H9 (cell line): ENCODE data around the gene HBS1L. TPM values are rescaled to one million over a fixed set of nuclear protein-coding genes. Genes with fewer than 3 reads are reported as not detected.

Experiments
- DNase-seq: peaks from one replicate; pipeline ENCODE4 v3.0.0-alpha.2; 2017
- H2AFZ ChIP-seq: one replicate; pipeline ENCODE4 v1.6.1; 2013; ENCODE audit warnings: mild to moderate bottlenecking, low read length, control low read depth, moderate library complexity
- H2AK5ac ChIP-seq: 2 replicates; pipeline ENCODE4 v1.6.1; 2013; ENCODE audit warnings: low read length, control low read depth, mixed read lengths; ENCODE audit not compliant: insufficient read length
- H2BK120ac ChIP-seq: one replicate; pipeline ENCODE4 v1.6.1; 2013; ENCODE audit warnings: low read depth, mild to moderate bottlenecking, low read length, control low read depth, inconsistent platforms; ENCODE audit not compliant: poor library complexity, severe bottlenecking
- H2BK12ac ChIP-seq: 2 replicates; pipeline ENCODE4 v1.6.1; 2013; ENCODE audit warnings: low read length, control low read depth, mixed read lengths, low read depth; ENCODE audit not compliant: insufficient read length
- H2BK15ac ChIP-seq: 2 replicates; pipeline ENCODE4 v1.6.1; 2013; ENCODE audit warnings: low read depth, low read length, control low read depth
- H2BK20ac ChIP-seq: one replicate; pipeline ENCODE4 v1.6.1; 2013; ENCODE audit warnings: low read depth, mild to moderate bottlenecking, low read length, control low read depth, inconsistent platforms; ENCODE audit not compliant: poor library complexity, severe bottlenecking
- H2BK5ac ChIP-seq: 2 replicates; pipeline ENCODE4 v1.6.1; 2013; ENCODE audit warnings: low read length, control low read depth, mixed read lengths; ENCODE audit not compliant: insufficient read length
- H3K14ac ChIP-seq: 2 replicates; pipeline ENCODE4 v1.6.1; 2013; ENCODE audit warnings: low read length, control low read depth; ENCODE audit not compliant: insufficient read depth
- H3K18ac ChIP-seq: 2 replicates; pipeline ENCODE4 v1.6.1; 2013; ENCODE audit warnings: low read depth, mild to moderate bottlenecking, mixed read lengths, low read length, control low read depth; ENCODE audit not compliant: insufficient read length
- H3K23ac ChIP-seq: 2 replicates; pipeline ENCODE4 v1.6.1; 2013; ENCODE audit warnings: low read length, control low read depth, mixed read lengths, low read depth; ENCODE audit not compliant: insufficient read length
- H3K23me2 ChIP-seq: 2 replicates; pipeline ENCODE4 v1.6.1; 2013; ENCODE audit warnings: low read depth, mild to moderate bottlenecking, mixed read lengths, low read length, control low read depth; ENCODE audit not compliant: insufficient read length, poor library complexity, severe bottlenecking
- H3K27ac ChIP-seq: 2 replicates; pipeline ENCODE4 v1.5.1; 2013; ENCODE audit warnings: low read length, control low read depth, mixed read lengths, low read depth; ENCODE audit not compliant: insufficient read length
- H3K27me3 ChIP-seq: 2 replicates; pipeline ENCODE4 v1.6.1; 2013; ENCODE audit warnings: low read length, control low read depth, inconsistent platforms; ENCODE audit not compliant: insufficient read depth
- H3K4ac ChIP-seq: 2 replicates; pipeline ENCODE4 v1.6.1; 2013; ENCODE audit warnings: low read depth, mild to moderate bottlenecking, control low read depth, inconsistent platforms, low read length, moderate library complexity
- H3K4me1 ChIP-seq: 2 replicates; pipeline ENCODE4 v1.6.1; 2013; ENCODE audit warnings: low read length, control low read depth, inconsistent platforms; ENCODE audit not compliant: insufficient read depth
- H3K4me2 ChIP-seq: 2 replicates; pipeline ENCODE4 v1.6.1; 2013; ENCODE audit warnings: low read length, control low read depth, mixed read lengths; ENCODE audit not compliant: insufficient read length, insufficient read depth
- H3K56ac ChIP-seq: 2 replicates; pipeline ENCODE4 v1.6.1; 2013; ENCODE audit warnings: low read depth, mild to moderate bottlenecking, mixed read lengths, low read length, control low read depth; ENCODE audit not compliant: insufficient read length
- H3K79me1 ChIP-seq: 2 replicates; pipeline ENCODE4 v1.6.1; 2013; ENCODE audit warnings: low read depth, mild to moderate bottlenecking, moderate library complexity, low read length, control low read depth, inconsistent platforms; ENCODE audit not compliant: insufficient read depth, poor library complexity, severe bottlenecking
- H3K79me2 ChIP-seq: 2 replicates; pipeline ENCODE4 v1.6.1; 2013; ENCODE audit warnings: low read length, control low read depth, inconsistent platforms; ENCODE audit not compliant: insufficient read depth
- H3K9ac ChIP-seq: 2 replicates; pipeline ENCODE4 v1.6.1; 2013; ENCODE audit warnings: low read length, control low read depth, mixed read lengths; ENCODE audit not compliant: insufficient read length; ENCODE audit errors: extremely low read depth
- H3K9me3 ChIP-seq: one replicate; pipeline ENCODE4 v1.6.1; 2013; ENCODE audit warnings: low read depth, low read length, inconsistent platforms; ENCODE audit not compliant: control insufficient read depth
- H3T11ph ChIP-seq: one replicate; pipeline ENCODE4 v1.6.1; 2013; ENCODE audit warnings: mild to moderate bottlenecking, low read length, control low read depth, inconsistent platforms
- H4K20me1 ChIP-seq: one replicate; pipeline ENCODE4 v1.6.1; 2013; ENCODE audit not compliant: control insufficient read depth, insufficient read length, insufficient read depth
- H4K5ac ChIP-seq: 2 replicates; pipeline ENCODE4 v1.6.1; 2013; ENCODE audit warnings: low read depth, mild to moderate bottlenecking, mixed read lengths, low read length, control low read depth; ENCODE audit not compliant: insufficient read length
- H4K8ac ChIP-seq: replicated peaks from 2 replicates; pipeline ENCODE4 v1.6.1; 2013; ENCODE audit warnings: low read length, control low read depth, mixed read lengths, low read depth; ENCODE audit not compliant: insufficient read length
- H4K91ac ChIP-seq: 2 replicates; pipeline ENCODE4 v1.6.1; 2013; ENCODE audit warnings: low read depth, mild to moderate bottlenecking, moderate library complexity, mixed read lengths, low read length, control low read depth; ENCODE audit not compliant: insufficient read length
- H3K27ac Mint-ChIP-seq, 3 experiments: 2 replicates in 2 of 3; 3 replicates in 1 of 3; pipeline ENCODE4 v1.8.0; 2020 to 2021; ENCODE audit warnings: mixed read lengths in 3 of 3, mild to moderate bottlenecking in 1 of 3, moderate library complexity in 1 of 3
- H3K27me3 Mint-ChIP-seq: 2 replicates; pipeline ENCODE4 v1.8.0; 2021; ENCODE audit warnings: low read depth, mild to moderate bottlenecking, moderate library complexity, mixed read lengths
- H3K36me3 Mint-ChIP-seq, 3 experiments: 2 replicates in 2 of 3; 3 replicates in 1 of 3; pipeline ENCODE4 v1.8.0; 2020 to 2021; ENCODE audit warnings: low read depth in 3 of 3, mixed read lengths in 3 of 3; ENCODE audit not compliant: insufficient read depth in 1 of 3
- H3K4me1 Mint-ChIP-seq, 2 experiments: 2 replicates each; pipeline ENCODE4 v1.8.0; 2020; ENCODE audit warnings: mixed read lengths in 2 of 2
- H3K4me3 Mint-ChIP-seq, 2 experiments: 2 replicates in 1 of 2; 3 replicates in 1 of 2; pipeline ENCODE4 v1.8.0; 2020 to 2021; ENCODE audit warnings: mild to moderate bottlenecking in 2 of 2, mixed read lengths in 2 of 2, moderate library complexity in 1 of 2
- H3K9me3 Mint-ChIP-seq, 2 experiments: 2 replicates in 1 of 2; 3 replicates in 1 of 2; pipeline ENCODE4 v1.8.0; 2020; ENCODE audit warnings: mild to moderate bottlenecking in 2 of 2, mixed read lengths in 2 of 2, moderate library complexity in 1 of 2
- WGBS: extraction: QIAGEN DNeasy Blood & Tissue Kit; methylation state at CpG from one replicate; pipeline ENCODE4 v1.1.7; 2013; ENCODE audit warnings: missing lambda C conversion rate, low lambda C conversion rate, mixed read lengths; ENCODE audit not compliant: insufficient read length; ENCODE audit errors: extremely low coverage; 5-methylcytosine and 5-hydroxymethylcytosine counted together
- total RNA-seq: library from RNA; stranded (reverse); gene quantifications from 2 replicates; pipeline ENCODE4 v1.2.1, GENCODE V29; 2021
- TF ChIP-seq, protein P1 (sequence below): fragments of 200-600 bp; sonication (generic); conservative IDR thresholded peaks from 3 replicates; pipeline ENCODE4 v1.8.0; 2021; ENCODE audit warnings: antibody characterized with exemption, mild to moderate bottlenecking

Gene HBS1L
- total RNA-seq, 1 experiment from 2014 or later: 110 TPM

DNA sequence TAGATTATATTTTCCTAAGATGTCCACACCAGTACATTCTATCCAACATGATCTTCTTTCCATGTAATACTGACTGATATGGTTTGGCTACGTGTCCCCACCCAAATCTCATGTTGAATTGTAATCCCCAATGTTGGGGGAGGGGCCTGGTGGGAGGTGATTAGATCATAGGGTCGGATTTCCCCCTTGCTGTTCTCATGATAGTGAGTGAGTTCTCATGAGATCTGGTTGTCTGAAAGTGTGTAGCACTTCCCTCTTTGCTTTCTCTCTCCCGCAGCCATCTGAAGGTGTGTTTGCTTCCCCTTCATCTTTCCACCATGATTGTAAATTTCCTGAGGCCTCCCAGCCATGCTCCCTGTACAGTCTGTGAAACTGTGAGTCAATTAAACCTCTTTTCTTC lies 12.2 kb upstream of the HBS1L start:
- Histone ChIP-seq H2BK20ac (no peak overlapping the region), H4K8ac (no peak overlapping the region), H2AFZ (no peak overlapping the region), H3K18ac (no peak overlapping the region), H2BK120ac (no peak overlapping the region), H3K23me2 (no peaks in the 10 kb centered on the region), H3K27ac (no peak overlapping the region), H3K23ac (no peak overlapping the region), H3K9me3 (no peaks in the 10 kb centered on the region), H3K4ac (no peak overlapping the region), H3T11ph (no peak overlapping the region), H4K5ac (no peak overlapping the region), H2BK12ac (no peak overlapping the region), H2BK5ac (no peak overlapping the region), H3K79me2 (no peaks in the 10 kb centered on the region), H3K14ac (no peak overlapping the region), H3K27me3 (no peaks in the 10 kb centered on the region), H4K20me1 (no peaks in the 10 kb centered on the region), H2AK5ac (no peak overlapping the region), H3K4me2 (no peak overlapping the region), H3K4me1 (no peaks in the 10 kb centered on the region; the same call in 1 of the 2 replicates), H3K56ac (no peak overlapping the region), H3K79me1 (no peaks in the 10 kb centered on the region), H4K91ac (no peak overlapping the region), H3K9ac (no peak overlapping the region), H2BK15ac (no peak overlapping the region)
- TF ChIP-seq, protein P1, sequence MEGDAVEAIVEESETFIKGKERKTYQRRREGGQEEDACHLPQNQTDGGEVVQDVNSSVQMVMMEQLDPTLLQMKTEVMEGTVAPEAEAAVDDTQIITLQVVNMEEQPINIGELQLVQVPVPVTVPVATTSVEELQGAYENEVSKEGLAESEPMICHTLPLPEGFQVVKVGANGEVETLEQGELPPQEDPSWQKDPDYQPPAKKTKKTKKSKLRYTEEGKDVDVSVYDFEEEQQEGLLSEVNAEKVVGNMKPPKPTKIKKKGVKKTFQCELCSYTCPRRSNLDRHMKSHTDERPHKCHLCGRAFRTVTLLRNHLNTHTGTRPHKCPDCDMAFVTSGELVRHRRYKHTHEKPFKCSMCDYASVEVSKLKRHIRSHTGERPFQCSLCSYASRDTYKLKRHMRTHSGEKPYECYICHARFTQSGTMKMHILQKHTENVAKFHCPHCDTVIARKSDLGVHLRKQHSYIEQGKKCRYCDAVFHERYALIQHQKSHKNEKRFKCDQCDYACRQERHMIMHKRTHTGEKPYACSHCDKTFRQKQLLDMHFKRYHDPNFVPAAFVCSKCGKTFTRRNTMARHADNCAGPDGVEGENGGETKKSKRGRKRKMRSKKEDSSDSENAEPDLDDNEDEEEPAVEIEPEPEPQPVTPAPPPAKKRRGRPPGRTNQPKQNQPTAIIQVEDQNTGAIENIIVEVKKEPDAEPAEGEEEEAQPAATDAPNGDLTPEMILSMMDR: no peak
- Mint-ChIP-seq H3K9me3 (no peaks in the 10 kb centered on the region), H3K36me3 (no peaks in the 10 kb centered on the region), H3K27ac (no peak overlapping the region), H3K27me3 (no peaks in the 10 kb centered on the region), H3K4me3 (no peak overlapping the region), H3K4me1 (peaks cover 17 to 28% of the 10 kb centered on the region in 2 experiments)
- DNase-seq: no peak
- no CpG with 5 or more reads among the region's 3 CpGs for WGBS
